ENCODE results near the gene MEF2D.

DNA sequence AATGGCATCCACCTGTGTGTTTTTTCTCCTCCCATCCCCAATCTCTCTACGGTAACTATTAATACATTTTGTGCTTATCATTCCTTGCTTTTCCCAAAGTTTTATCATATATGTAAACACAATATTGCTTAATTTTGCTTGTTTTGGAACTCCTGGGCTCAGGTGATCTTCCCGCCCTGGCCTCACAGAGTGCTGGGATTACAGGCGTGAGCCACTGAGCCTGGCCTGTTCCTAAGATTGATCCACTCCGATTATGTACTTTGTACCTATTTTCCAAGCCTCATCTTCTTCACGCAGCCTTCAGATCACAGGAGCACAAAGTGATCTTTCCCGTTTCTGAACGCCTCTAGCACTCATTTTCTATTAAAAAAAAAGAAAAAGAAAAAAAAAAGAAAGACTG lies 45.2 kb downstream of the MEF2D start:
- TF ChIP-seq, protein P1, sequence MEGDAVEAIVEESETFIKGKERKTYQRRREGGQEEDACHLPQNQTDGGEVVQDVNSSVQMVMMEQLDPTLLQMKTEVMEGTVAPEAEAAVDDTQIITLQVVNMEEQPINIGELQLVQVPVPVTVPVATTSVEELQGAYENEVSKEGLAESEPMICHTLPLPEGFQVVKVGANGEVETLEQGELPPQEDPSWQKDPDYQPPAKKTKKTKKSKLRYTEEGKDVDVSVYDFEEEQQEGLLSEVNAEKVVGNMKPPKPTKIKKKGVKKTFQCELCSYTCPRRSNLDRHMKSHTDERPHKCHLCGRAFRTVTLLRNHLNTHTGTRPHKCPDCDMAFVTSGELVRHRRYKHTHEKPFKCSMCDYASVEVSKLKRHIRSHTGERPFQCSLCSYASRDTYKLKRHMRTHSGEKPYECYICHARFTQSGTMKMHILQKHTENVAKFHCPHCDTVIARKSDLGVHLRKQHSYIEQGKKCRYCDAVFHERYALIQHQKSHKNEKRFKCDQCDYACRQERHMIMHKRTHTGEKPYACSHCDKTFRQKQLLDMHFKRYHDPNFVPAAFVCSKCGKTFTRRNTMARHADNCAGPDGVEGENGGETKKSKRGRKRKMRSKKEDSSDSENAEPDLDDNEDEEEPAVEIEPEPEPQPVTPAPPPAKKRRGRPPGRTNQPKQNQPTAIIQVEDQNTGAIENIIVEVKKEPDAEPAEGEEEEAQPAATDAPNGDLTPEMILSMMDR (IDR thresholded peaks at IDR 0.05; ENCODE audit: low read depth, low read length, poor library complexity, severe bottlenecking): no peak
- no peak for TF ChIP-seq EZH2phosphoT487 (IDR thresholded peaks at IDR 0.05; ENCODE audit: borderline replicate concordance, low read length)

Measured in DOHH2 (cell line).